ENCODE measurements around the gene IL31RA. TPM values are rescaled to one million over a fixed set of nuclear protein-coding genes. Genes with fewer than 3 reads are reported as not detected.

The IL31RA gene
- total RNA-seq, 2 experiments from 2014 or later = not detected

DNA sequence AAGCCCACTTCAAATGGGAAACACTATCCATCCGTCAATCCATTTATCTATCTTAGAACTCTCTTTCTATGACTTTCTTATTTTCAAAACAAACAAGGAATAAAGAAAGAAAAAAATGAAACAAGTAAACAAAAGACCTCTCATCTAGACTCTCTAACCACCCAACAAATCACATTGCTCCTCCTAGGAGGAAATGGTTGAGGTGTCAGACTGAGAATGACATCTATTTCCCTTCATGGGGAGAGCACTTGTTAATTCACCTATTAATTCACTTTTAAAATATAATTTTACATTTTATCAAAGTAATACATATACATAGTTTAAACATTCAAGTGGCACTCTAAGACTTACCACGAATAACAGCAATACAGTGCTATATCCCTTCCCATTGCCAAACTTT lies 2.4 kb upstream of the IL31RA start:
- POLR2A ChIA-PET = no interaction called here

GRCh38 chr5:55851675-55851979 lies 470 bp downstream of the IL31RA start:
- peaks cover 4% of the 10 kb centered on the region for H3K36me3 Mint-ChIP-seq
- POLR2A ChIA-PET = no interaction called here
- H3K9me3 Mint-ChIP-seq = peaks cover 5% of the 10 kb centered on the region
- no peak overlapping the region for H3K4me3 Mint-ChIP-seq
- no peak for ATAC-seq (ENCODE audit: low read depth)
- H3K4me1 Mint-ChIP-seq = peaks cover 46% of the 10 kb centered on the region
- DNase-seq = no peak
- peaks cover 9% of the 10 kb centered on the region for H3K27me3 Mint-ChIP-seq
- no peak overlapping the region for H3K27ac Mint-ChIP-seq

More for the DNA sequence above, 2.4 kb upstream of the IL31RA start:
- no peak for ATAC-seq (ENCODE audit: low read depth)
- peaks cover 9% of the 10 kb centered on the region for H3K27me3 Mint-ChIP-seq
- H3K4me1 Mint-ChIP-seq = peaks cover 24% of the 10 kb centered on the region
- peaks cover 12% of the 10 kb centered on the region for H3K36me3 Mint-ChIP-seq
- H3K27ac Mint-ChIP-seq = no peak overlapping the region
- H3K4me3 Mint-ChIP-seq = no peak overlapping the region
- no peak for DNase-seq
- H3K9me3 Mint-ChIP-seq = peaks cover 8% of the 10 kb centered on the region

- peaks cover 5% of the 10 kb centered on the region for H3K9me3 Mint-ChIP-seq
- peaks cover 55% of the 10 kb centered on the region for H3K4me1 Mint-ChIP-seq
- H3K36me3 Mint-ChIP-seq = peaks cover 4% of the 10 kb centered on the region
- no peak for DNase-seq
- no peak overlapping the region for H3K4me3 Mint-ChIP-seq
- POLR2A ChIA-PET = no interaction called here
- H3K27me3 Mint-ChIP-seq = peaks cover 9% of the 10 kb centered on the region
- no peak for ATAC-seq (ENCODE audit: low read depth)
- H3K27ac Mint-ChIP-seq = no peak overlapping the region
Observed at GRCh38 chr5:55852503-55852902, 1.3 kb downstream of the IL31RA start.

DNA sequence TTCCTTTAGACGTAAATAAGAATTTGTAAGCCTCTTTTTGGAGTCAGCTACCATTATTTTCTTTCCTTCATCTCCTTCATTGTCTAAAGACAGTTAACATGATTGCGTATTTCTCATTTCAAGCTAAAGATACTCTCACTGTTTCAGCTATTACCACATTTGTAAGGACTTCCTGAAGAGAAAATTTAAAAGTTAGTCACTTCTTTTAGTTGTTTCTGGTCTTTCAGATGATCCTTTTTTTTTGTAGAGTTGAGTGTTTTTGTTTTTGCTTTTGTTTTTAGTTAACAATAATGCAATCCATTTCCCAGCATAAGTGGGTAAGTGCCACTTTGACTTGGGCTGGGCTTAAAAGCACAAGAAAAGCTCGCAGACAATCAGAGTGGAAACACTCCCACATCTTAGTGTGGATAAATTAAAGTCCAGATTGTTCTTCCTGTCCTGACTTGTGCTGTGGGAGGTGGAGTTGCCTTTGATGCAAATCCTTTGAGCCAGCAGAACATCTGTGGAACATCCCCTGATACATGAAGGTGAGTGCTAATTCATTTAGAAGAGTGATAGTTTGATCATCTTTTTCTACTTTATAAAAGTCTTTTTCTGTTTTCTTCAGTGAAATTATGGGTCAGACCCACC lies 2.0 kb downstream of the IL31RA start:
- Mint-ChIP-seq H3K27ac (peak overlapping the region; percentile 42), H3K36me3 (peaks cover 4% of the 10 kb centered on the region), H3K27me3 (peaks cover 9% of the 10 kb centered on the region), H3K4me1 (peaks cover 58% of the 10 kb centered on the region), H3K4me3 (no peak overlapping the region), H3K9me3 (peaks cover 3% of the 10 kb centered on the region)
- POLR2A ChIA-PET = no interaction called here
- DNase-seq = no peak
- no peak for ATAC-seq (ENCODE audit: low read depth)

DNA sequence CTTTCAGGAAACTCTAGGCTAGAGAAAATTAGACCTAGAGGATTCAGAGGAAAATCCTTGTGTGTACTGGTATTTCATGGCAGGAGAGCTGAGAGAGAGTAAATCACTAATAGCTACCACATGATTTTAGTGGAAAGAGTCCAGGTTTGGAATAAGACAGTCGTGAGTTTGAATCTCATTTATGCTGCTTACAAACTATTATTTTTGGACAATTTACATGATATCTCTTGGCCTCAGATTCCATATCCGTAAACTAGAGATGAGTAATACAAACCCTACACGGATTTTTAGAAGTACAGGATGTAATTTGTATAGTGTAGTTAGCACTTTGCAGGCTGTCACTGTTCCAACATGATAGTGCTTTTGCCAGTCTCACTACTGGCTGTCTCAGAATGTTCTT lies 2.7 kb downstream of the IL31RA start:
- peaks cover 5% of the 10 kb centered on the region for H3K36me3 Mint-ChIP-seq
- peak overlapping the region; percentile 42 for H3K27ac Mint-ChIP-seq
- POLR2A ChIA-PET = interaction anchor here (0.7 kb wide), 1 partner anchor 81 kb away, joined by 3 read pairs; no protein-coding TSS in a partner anchor
- ATAC-seq (ENCODE audit: low read depth) (no peak), DNase-seq (no peak)
- H3K4me3 Mint-ChIP-seq = no peak overlapping the region
- peaks cover 9% of the 10 kb centered on the region for H3K27me3 Mint-ChIP-seq
- H3K4me1 Mint-ChIP-seq = peaks cover 59% of the 10 kb centered on the region
- H3K9me3 Mint-ChIP-seq = peaks cover 3% of the 10 kb centered on the region

DNA sequence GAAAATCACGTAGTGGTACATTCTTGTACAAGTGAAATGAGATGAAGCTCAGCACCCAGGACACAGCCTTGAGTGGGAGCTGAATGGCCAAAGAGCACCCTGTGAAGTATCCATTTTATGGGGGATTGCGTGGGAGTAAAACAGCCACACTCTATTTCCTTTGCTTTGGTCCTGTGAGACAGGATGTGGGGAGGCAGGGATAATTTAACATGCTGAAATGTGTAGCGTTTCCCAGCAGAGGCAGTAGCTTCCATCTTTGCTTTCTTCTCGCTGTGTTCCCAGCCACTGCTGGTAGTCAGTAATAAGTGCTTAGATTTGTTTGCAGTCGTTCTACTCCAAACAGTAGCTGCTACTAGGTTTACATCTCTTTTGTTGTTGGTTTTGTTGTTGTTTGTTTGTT lies 4.4 kb downstream of the IL31RA start:
- peaks cover 7% of the 10 kb centered on the region for H3K36me3 Mint-ChIP-seq
- H3K4me1 Mint-ChIP-seq = peaks cover 52% of the 10 kb centered on the region
- peaks cover 3% of the 10 kb centered on the region for H3K27me3 Mint-ChIP-seq
- H3K27ac Mint-ChIP-seq = peak overlapping the region; percentile 85
- no peaks in the 10 kb centered on the region for H3K9me3 Mint-ChIP-seq
- peak overlapping the region; percentile 54 for H3K4me3 Mint-ChIP-seq
- peak; percentile 60 for ATAC-seq (ENCODE audit: low read depth)
- peak; percentile 33 for DNase-seq
- POLR2A ChIA-PET = interaction anchor here (0.6 to 1.5 kb wide), 3 partner anchors 10 to 150 kb away, joined by 3 to 4 read pairs (median 4); no protein-coding TSS in a partner anchor

DNA sequence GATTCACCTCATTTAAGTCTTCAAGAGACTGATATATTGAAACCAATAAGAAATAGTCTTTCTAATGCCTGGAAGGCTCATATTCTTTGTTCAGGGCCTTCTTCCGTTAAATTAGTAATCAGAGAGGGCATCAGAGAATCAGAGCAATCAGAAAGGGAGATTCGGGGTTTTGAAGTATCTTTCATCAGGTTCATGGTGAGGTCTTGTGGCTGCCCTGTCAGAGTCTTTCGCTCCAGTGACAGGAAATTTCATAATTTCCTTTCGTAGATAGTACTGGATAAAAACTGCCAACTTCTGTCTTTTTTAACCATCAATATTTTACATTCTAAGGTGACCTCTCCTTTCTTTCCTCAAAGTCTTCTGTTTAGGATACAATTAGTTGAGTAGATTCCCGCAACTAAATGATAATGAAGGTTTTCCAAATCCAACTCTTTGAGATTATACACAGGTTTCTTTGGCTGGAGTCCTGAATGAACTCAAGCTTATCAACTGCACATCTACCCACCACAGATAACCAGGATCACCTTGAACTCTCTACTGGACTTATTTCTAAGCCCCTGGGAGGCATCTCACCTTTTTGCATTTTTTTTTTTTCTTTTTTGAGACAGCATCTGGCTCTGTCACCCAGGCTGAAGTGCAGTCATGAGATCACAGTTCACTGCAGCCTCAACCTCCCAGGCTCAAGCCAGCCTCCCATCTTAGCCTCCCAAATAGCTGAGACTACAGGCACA lies 5.5 kb downstream of the IL31RA start:
- peaks cover 49% of the 10 kb centered on the region for H3K4me1 Mint-ChIP-seq
- H3K9me3 Mint-ChIP-seq = no peaks in the 10 kb centered on the region
- POLR2A ChIA-PET = interaction anchor here (0.6 to 1.5 kb wide), 3 partner anchors 11 to 125 kb away, joined by 3 to 4 read pairs (median 4); no protein-coding TSS in a partner anchor
- ATAC-seq (ENCODE audit: low read depth) (peak; percentile 84), DNase-seq (no peak)
- H3K4me3 Mint-ChIP-seq = peak overlapping the region; percentile 54
- peak overlapping the region; percentile 85 for H3K27ac Mint-ChIP-seq
- H3K27me3 Mint-ChIP-seq = peaks cover 2% of the 10 kb centered on the region
- H3K36me3 Mint-ChIP-seq = peaks cover 7% of the 10 kb centered on the region

- no peaks in the 10 kb centered on the region for H3K27me3 Mint-ChIP-seq
- H3K27ac Mint-ChIP-seq = peak overlapping the region; percentile 85
- DNase-seq (no peak), ATAC-seq (ENCODE audit: low read depth) (no peak)
- POLR2A ChIA-PET = no interaction called here
- peaks cover 7% of the 10 kb centered on the region for H3K36me3 Mint-ChIP-seq
- peaks cover 49% of the 10 kb centered on the region for H3K4me1 Mint-ChIP-seq
- no peaks in the 10 kb centered on the region for H3K9me3 Mint-ChIP-seq
- peak overlapping the region; percentile 54 for H3K4me3 Mint-ChIP-seq
Observed at GRCh38 chr5:55857247-55857640, 6.1 kb downstream of the IL31RA start.

DNA sequence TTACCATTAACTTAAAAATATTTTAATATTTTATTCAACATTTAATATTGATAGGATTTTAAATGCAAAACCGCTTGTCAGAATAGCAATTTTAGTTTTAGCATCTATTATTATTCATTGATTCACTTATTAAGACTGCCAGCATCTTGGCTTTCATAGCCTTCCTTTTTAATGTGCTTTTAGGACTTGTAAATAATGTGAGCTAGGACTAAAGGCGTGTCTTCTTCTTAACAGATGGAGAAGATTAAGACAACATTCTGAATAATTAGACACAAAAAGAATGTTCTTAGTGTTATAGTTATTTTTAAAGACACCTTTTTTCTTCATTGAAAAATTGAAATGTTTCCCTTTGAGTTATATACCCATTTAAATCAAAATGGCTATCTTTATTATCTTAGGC lies 6.9 kb downstream of the IL31RA start:
- Mint-ChIP-seq H3K27me3 (no peaks in the 10 kb centered on the region), H3K9me3 (no peaks in the 10 kb centered on the region), H3K4me1 (peaks cover 43% of the 10 kb centered on the region), H3K4me3 (no peak overlapping the region), H3K27ac (no peak overlapping the region), H3K36me3 (peaks cover 7% of the 10 kb centered on the region)
- POLR2A ChIA-PET = no interaction called here
- DNase-seq (no peak), ATAC-seq (ENCODE audit: low read depth) (no peak)

- Mint-ChIP-seq H3K4me1 (peaks cover 31% of the 10 kb centered on the region), H3K27ac (no peak overlapping the region), H3K36me3 (peaks cover 5% of the 10 kb centered on the region), H3K27me3 (no peaks in the 10 kb centered on the region), H3K9me3 (no peaks in the 10 kb centered on the region), H3K4me3 (no peak overlapping the region)
- ATAC-seq (ENCODE audit: low read depth) (no peak), DNase-seq (no peak)
- POLR2A ChIA-PET = no interaction called here
Observed at GRCh38 chr5:55860288-55860687, 9.1 kb downstream of the IL31RA start.

DNA sequence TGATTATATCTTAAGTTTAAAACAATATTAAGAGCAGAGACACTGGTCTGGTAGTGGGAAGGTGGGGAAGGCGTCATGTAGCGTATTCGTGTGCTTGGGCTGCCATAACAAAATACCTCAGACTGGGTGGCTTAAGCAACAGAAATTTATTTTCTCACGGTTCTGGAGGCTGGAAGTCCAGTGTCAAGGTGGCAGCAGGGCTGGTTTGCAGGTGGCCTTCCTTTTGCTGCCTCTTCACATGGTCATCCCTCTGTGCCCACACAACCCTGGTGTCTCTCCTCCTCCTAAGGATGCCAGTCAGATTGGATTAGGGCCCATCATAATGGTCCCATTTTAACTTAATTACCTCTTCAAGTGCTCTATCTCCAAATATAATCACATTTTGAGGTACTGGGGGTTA lies 9.6 kb downstream of the IL31RA start:
- Mint-ChIP-seq H3K27ac (no peak overlapping the region), H3K4me1 (peaks cover 28% of the 10 kb centered on the region), H3K36me3 (peaks cover 5% of the 10 kb centered on the region), H3K4me3 (no peak overlapping the region), H3K27me3 (no peaks in the 10 kb centered on the region), H3K9me3 (no peaks in the 10 kb centered on the region)
- ATAC-seq (ENCODE audit: low read depth) = no peak
- POLR2A ChIA-PET = no interaction called here
- no peak for DNase-seq

DNA sequence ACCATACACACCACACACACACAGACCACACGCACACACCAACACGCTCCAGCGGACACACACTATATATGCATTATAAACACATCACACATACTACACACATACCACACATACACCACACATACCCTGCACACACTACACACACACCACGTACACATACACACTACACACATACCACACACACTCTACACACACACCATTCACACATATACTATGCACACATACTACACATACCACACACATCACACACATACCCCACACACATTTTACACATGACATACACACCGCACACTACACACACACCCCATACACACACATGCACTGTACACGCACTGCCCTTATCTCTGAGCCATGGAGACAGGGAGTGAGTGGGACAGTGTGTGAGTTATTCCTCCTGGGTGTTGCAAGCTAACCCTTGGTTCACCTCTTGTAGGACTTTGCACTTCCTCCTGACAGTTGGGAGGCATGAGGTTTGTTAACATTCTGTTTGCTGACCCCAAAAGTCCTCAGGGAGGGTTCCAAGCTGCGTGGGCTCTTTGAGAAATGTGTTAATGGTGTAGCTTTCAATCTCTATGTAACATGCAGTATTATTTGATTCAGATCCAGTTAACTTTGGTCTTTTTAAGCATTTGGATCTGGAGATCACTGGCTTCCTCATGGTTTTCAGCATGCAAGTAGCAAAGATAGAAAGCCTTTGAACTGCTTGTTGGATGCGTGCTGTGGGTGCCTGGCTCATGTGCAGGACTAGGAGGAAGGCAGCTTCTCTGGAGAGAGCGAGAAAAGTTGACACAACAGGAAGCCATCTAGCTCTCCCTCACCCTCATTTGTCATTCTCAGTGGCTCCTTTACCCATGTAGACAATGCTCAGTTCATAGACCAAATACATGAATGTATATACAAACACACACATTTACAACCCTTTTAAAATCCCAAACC lies 13.7 kb downstream of the IL31RA start:
- no peaks in the 10 kb centered on the region for H3K36me3 Mint-ChIP-seq
- POLR2A ChIA-PET = no interaction called here
- H3K27me3 Mint-ChIP-seq = no peaks in the 10 kb centered on the region
- DNase-seq (no peak), ATAC-seq (ENCODE audit: low read depth) (peak; percentile 60)
- H3K9me3 Mint-ChIP-seq = no peaks in the 10 kb centered on the region
- peaks cover 10% of the 10 kb centered on the region for H3K4me1 Mint-ChIP-seq
- H3K27ac Mint-ChIP-seq = peak overlapping the region; percentile 62
- no peak overlapping the region for H3K4me3 Mint-ChIP-seq

GRCh38 chr5:55865831-55866230 lies 14.7 kb downstream of the IL31RA start:
- Mint-ChIP-seq H3K27me3 (no peaks in the 10 kb centered on the region), H3K9me3 (no peaks in the 10 kb centered on the region), H3K4me3 (no peak overlapping the region), H3K4me1 (peaks cover 10% of the 10 kb centered on the region), H3K27ac (no peak overlapping the region), H3K36me3 (no peaks in the 10 kb centered on the region)
- DNase-seq (no peak), ATAC-seq (ENCODE audit: low read depth) (no peak)
- POLR2A ChIA-PET = no interaction called here
